Cerebellar nuclear complex (tissue), 1 donor: ENCODE results near the gene MAPK14.
"Not testable (repeated sequence)": the region's sequence is repeated elsewhere in the genome, so short reads cannot be mapped to it uniquely, and the experiment has no call there.

Source experiments
- DNase-seq, 2 experiments: peaks; one replicate each; lab custom pipeline; 2025; lab: John Stamatoyannopoulos, UW

The MAPK14 gene

GRCh38 chr6:36027501-36028087 is at the start of gene MAPK14:
Gene MAPK14 (plus strand): TSS chr6:36027808. CDS start chr6:36028158, 350 bp downstream.
- DNase-seq, result peak; percentile 99

DNA sequence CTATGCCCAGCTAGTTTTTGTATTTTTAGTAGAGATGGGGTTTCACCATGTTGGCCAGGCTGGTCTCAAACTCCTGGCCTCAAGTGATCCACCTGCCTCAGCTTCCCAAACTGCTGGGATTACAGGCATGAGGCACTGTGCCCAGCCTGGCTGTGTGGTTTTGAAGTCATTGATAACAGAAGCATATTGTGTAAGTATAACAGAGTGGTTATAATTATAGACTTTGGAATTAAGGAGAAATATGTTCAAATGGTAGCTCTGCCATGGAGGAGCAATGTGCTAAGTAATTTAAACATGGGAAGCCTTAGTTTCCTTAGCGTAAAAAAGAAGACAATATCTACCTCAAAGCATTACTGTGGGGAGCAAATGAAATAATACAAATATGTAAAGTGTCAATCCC is 47.5 kb upstream of the MAPK14 start:
- not testable (repeated sequence) for DNase-seq

DNA sequence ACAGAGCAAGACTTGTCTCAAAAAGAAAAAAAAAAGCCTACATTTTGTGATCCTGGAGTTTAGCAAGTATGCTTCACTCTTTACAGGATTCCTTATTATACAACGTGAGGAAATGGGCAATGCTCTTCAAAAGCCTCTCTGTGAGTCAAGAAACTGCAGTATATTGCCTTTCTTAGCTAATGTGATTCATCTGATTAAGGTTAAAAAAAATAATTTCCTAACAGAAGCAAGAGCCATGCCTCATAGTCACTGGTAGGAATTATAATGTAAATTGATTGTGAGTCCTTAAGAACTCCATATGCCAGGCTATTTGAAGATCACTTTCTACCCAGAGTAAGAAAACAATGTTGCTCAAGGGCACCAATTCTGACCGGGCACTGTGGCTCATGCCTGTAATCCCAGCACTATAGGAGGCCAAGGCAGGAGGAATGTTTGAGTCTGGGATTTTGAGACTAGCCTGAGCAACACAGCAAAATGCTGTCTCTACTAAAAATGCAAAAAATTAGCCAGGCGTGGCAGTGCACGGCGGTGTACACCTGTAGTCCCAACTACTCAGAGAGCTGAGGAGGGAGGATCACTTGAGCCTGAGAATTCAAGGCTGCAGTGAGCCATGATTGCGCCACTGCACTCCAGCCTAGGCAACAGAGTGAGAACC is 46.5 kb upstream of the MAPK14 start:
- no peak for DNase-seq

DNA sequence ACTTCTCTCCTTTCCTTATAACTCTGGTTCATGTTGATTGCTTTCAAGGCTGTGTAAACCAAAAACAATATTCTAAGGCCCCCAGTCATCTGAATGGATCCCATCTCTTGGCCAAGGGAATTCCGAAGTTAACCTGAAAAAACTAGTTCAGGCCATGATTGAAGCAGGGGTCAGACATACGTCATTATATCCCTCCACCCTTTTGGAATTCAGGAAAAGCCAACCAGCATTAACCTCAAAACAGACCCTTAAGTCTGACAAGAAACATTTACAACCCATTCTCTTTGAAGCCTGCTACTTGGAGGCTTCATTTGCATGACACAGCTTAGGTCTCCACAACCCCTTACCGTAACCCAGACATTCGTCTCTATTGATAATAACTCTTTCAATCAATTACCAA is 42.9 kb upstream of the MAPK14 start:
- DNase-seq, result no peak

- DNase-seq, result not testable (repeated sequence)
These were observed 39.6 kb upstream of the MAPK14 start for GRCh38 chr6:35988047-35988446.

- DNase-seq, result no peak
These were observed 34.5 kb upstream of the MAPK14 start for GRCh38 chr6:35993150-35993549.

DNA sequence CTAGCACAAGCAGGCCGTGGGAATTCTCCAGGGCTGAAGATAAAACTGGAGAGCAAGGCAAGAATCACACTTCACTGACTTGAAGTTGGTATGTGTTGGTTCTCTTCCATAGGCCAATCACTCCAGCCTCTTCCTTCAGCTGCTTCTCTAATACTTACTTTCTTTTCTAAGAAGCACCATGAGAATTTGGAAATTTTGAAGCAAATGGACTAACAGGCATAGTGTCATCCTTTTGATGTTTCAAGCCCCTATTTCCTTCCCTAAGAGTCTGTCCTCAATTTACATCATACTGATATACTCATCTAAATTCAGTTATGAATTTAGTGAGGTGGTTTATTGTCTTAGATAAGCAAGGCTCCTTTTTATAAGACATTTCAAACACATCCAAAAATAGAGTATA is 27.2 kb upstream of the MAPK14 start:
- DNase-seq, result no peak

DNA sequence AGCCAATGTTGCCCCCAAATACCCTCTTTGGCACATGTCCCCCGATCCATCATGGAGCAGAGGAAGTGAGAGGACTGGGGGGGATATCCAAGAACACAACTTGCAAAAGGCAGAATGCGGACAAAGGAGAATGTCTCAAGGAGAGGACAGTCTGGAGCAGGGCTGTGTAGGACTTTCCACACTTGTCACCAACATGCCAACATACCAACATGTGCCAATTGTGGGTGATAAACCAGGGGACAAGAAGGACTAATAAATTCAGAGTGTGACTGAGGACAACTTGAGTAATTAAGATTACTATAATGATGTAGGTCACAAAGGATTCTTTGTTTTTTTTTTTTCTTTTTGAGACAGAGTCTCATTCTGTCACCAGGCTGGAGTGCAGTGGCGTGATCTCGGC is 11.9 kb upstream of the MAPK14 start:
- no peak for DNase-seq

- DNase-seq, result no peak
These were observed 9.3 kb upstream of the MAPK14 start for GRCh38 chr6:36018339-36018738.

- DNase-seq, result no peak
These were observed 8.4 kb upstream of the MAPK14 start for GRCh38 chr6:36019167-36019566.

GRCh38 chr6:36020154-36020553 is 7.5 kb upstream of the MAPK14 start:
- no peak for DNase-seq

DNA sequence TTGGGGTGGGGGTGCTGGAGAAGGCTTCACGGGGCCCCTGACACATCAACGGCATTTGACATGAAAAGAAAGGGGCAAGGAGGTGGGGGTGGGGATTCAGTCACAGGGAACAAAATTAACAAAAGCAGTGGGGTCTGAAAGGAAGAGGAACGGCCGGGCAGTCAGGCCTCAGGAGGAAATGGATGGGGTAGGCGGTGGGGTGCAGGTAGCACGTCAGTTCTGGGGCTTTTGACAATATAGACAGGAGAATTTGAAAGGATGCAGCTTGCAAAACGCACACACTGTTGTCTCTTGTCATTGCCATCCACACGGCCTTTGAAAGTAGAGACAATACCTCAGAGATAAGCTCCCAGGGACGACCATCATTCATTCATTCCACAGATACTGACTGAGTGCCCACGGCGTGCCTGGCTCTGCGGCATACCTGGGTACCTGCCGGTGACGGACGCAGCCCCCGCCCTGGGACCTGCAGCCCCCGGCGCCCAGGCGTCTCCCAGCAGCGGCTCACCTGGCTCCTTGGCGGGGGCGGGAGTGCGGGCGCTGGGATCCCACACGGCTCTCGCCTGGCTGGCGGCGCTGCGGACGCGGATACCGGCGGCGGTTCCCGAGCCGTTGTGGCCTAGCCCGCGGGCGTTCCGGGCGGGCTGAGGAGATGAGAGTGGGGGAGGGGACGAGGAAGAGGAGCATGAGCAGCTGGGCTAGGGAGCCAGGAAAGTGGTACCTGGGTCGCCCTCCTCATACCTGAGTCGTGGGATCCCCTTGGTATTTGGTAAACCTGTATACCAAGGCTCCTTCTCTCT is 3.4 kb upstream of the MAPK14 start, which contains the start of gene SLC26A8:
SLC26A8 (minus strand) TSS at position 646 of the 800 bp plus-strand sequence. CDS start 4,934 bp downstream, outside the sequence.
- no peak for DNase-seq

DNA sequence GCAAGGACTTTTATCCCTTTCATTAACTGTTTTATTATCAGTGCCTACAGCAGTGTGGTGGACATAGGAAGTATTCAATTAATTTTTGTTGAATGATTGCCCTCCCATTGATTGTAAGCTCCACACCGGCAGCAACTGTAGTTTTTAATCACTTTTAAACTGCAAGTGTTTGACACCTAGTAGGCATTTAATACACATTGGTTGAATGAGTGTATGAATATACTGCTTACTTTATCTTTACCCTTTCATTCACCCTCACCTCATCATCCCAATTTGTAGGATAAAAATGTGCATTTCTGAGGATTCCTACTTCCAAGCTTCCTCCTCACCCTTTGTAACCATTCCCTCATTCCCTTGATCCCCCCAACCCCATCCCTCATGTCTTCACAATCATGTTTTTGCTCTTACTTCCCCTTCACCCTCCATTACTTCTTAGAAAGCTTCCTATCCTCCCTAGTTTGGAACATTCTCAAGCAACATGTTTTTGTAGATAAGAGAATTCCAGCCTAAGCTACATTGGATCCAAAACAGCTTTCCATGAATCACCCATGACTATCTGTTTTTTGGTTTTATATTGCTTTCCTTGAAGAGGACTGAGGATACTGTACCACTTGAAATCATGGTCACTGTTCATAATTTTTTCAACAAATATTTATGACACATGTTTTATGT is 2.2 kb upstream of the MAPK14 start:
- no peak for DNase-seq

GRCh38 chr6:36025932-36026327 is 1.7 kb upstream of the MAPK14 start:
- no peak for DNase-seq

GRCh38 chr6:36028088-36028876 is 674 bp downstream of the MAPK14 start:
- no peak for DNase-seq

DNA sequence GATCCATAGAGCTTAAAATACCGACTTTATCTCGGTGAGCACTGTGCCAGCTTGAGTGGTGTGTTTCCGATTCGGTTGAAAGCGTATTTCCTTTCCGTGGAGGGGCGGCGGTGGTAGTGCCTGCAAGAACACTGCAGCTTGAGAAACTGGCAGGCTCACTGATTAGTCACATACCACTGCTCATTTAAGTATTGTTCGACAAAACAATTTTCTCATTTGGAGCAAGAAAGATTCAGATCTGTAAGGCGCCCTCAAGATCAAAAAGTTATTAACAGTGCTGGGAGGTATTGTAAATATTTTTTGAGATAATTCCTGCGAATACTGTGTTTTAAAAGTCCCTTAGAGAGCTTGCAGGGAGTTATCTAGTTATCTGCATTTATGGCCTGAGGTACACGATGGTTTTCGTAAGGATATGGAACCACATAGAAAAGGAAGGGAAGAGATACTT is 1.3 kb downstream of the MAPK14 start:
- no peak for DNase-seq

GRCh38 chr6:36029464-36029863 is 1.9 kb downstream of the MAPK14 start:
- no peak for DNase-seq

DNA sequence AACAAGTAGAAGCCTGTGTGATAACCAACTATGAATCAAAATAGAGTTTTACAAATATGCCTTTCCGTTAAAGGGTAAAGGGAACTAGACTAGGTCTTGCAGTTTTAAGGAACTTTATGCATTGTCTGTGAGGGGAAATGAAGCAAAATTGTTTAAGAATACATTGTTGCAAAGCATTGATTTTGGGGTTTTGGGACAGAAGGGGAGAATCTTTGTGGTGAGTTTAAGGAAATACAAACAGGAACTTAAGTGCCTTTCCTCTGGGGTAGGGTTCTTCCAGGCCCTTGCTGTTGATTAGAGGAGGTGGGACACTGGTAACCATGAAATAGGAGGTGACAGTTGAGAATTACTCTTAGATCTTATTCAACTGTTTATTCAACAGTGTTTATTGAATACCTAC is 4.7 kb downstream of the MAPK14 start:
- no peak for DNase-seq

GRCh38 chr6:36033144-36033543 is 5.5 kb downstream of the MAPK14 start:
- not testable (repeated sequence) for DNase-seq

DNA sequence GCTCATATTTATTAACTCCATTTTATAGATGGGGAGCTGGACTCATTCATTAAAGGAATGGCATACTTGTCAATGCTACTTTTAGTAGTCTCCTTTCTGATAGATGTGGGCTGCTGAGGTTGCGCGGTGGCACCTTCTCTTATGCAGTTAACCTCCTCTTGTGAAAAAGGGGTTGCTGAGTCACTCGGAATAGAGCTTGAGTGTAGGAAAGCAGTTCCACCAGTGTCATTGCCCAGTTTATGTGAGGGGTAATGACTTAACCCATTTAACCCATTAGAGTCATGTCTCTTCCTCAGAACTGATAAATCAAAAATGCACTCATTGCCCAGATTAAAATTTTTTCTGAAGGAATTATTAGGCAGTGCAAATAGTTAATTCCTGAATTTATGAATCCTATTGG is 6.3 kb downstream of the MAPK14 start:
- no peak for DNase-seq

DNA sequence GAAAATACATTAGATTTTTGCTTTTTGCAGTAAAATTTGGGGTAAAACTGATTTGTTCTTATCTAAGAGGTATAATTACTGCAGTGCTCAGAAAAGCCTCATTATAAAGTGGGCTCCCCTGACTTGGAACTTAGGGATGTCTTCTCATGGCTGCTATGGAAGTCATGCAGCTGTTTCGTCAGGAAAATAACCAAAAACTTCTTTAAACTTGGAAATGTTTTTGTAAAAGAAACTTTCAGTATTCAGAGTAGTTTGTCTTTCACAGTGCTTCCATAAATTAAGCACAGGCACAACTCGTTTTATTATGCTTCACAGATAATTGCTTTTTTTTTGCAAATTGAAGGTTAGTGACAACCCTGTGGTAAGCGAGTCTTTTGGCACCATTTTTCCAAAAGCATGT is 6.8 kb downstream of the MAPK14 start:
- DNase-seq, result no peak

- DNase-seq, result no peak
These were observed 7.6 kb downstream of the MAPK14 start for GRCh38 chr6:36035225-36035624.
